MCF 10A (cell line): ENCODE results near the gene RAPGEF5. TPM values are rescaled to one million over a fixed set of nuclear protein-coding genes. Genes with fewer than 3 reads are reported as not detected.

Source experiments
- BruUV-seq: library from RNA; stranded (reverse); fragments of 400-500 nt; replicated peaks from 2 replicates; lab custom pipeline; 2021; lab: Mats Ljungman, UMichigan
- CTCF ChIA-PET: fragments of 300-600 bp; sonication (Branson Sonifier 250); formaldehyde crosslinking; extraction: SDS; loops from one replicate; lab custom pipeline; 2021; ENCODE audit warnings: antibody characterized with exemption, inconsistent platforms; lab: Yijun Ruan, JAX
- POLR2A ChIA-PET: fragments of 300-600, 350-650 bp; sonication (Branson Sonifier 250); formaldehyde crosslinking; extraction: SDS; loops from one replicate; lab custom pipeline; 2020; ENCODE audit warnings: antibody characterized with exemption, inconsistent platforms; lab: Yijun Ruan, JAX
- DNase-seq: peaks from one replicate; pipeline ENCODE4 v3.0.0-alpha.2; 2018; ENCODE audit not compliant: unreplicated experiment
- H3K27ac Mint-ChIP-seq: one replicate; pipeline ENCODE4 v1.8.0; 2022; ENCODE audit warnings: mild to moderate bottlenecking, low read depth, mixed read lengths; ENCODE audit not compliant: unreplicated experiment
- H3K27me3 Mint-ChIP-seq: one replicate; pipeline ENCODE4 v1.8.0; 2022; ENCODE audit warnings: mixed read lengths; ENCODE audit not compliant: insufficient read depth, unreplicated experiment
- H3K36me3 Mint-ChIP-seq: one replicate; pipeline ENCODE4 v1.8.0; 2022; ENCODE audit warnings: mild to moderate bottlenecking, moderate library complexity, mixed read lengths; ENCODE audit not compliant: insufficient read depth, unreplicated experiment
- H3K4me1 Mint-ChIP-seq: one replicate; pipeline ENCODE4 v1.8.0; 2022; ENCODE audit warnings: mixed read lengths; ENCODE audit not compliant: insufficient read depth, unreplicated experiment
- H3K4me3 Mint-ChIP-seq: one replicate; pipeline ENCODE4 v1.8.0; 2022; ENCODE audit warnings: mild to moderate bottlenecking, moderate library complexity, mixed read lengths; ENCODE audit not compliant: unreplicated experiment
- H3K9me3 Mint-ChIP-seq: one replicate; pipeline ENCODE4 v1.8.0; 2022; ENCODE audit warnings: mixed read lengths; ENCODE audit not compliant: unreplicated experiment
- intact Hi-C: fragments of 100-400 bp; cut with micrococcal nuclease; formaldehyde crosslinking; loops from 2 replicates; pipeline ENCODE4 v1.14.1; 2022
- total RNA-seq: library from RNA; stranded (reverse); gene quantifications from 2 replicates; pipeline ENCODE4 v1.2.3, GENCODE V29; 2022
- TF ChIP-seq, protein P1 (sequence below): fragments of 200-600 bp; IDR thresholded peaks from one replicate; pipeline ENCODE4 v1.8.0; 2022; ENCODE audit warnings: antibody characterized with exemption, mild to moderate bottlenecking; ENCODE audit not compliant: unreplicated experiment

The RAPGEF5 gene
- total RNA-seq, 1 experiment from 2014 or later, result 1.9 TPM

- intact Hi-C loops, result loop anchor here (10.0 kb wide), 1 partner anchor 104 kb away; no protein-coding TSS in a partner anchor
- POLR2A ChIA-PET, result interaction anchor here (0.6 to 0.9 kb wide), 2 partner anchors 11 to 82 kb away, joined by 3 read pairs; no protein-coding TSS in a partner anchor
Observed at GRCh38 chr7:22350466-22351328, 6.3 kb downstream of the RAPGEF5 start.

DNA sequence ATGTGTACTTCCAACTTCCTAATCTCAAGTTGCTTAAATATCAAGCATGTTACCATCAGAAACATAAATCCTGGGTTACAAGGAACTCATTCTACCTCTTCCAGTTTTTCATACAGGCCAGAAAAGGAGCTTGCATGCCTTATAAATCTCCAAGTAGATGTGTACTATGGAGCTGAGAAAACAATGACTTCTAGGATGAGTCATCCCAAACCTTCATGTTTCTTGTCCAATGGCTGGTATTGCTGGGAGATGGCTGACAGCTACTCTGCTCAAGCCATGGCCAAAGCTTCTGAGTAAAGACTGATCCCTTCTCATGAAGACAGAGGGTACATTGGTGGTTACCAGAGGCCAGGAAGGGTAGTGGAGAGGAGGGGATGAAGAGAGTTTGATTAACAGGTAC is 8.6 kb downstream of the RAPGEF5 start:
- no TSS peak for BruUV-seq

More at GRCh38 chr7:22350466-22351328, 6.3 kb downstream of the RAPGEF5 start:
- TF ChIP-seq, protein P1, sequence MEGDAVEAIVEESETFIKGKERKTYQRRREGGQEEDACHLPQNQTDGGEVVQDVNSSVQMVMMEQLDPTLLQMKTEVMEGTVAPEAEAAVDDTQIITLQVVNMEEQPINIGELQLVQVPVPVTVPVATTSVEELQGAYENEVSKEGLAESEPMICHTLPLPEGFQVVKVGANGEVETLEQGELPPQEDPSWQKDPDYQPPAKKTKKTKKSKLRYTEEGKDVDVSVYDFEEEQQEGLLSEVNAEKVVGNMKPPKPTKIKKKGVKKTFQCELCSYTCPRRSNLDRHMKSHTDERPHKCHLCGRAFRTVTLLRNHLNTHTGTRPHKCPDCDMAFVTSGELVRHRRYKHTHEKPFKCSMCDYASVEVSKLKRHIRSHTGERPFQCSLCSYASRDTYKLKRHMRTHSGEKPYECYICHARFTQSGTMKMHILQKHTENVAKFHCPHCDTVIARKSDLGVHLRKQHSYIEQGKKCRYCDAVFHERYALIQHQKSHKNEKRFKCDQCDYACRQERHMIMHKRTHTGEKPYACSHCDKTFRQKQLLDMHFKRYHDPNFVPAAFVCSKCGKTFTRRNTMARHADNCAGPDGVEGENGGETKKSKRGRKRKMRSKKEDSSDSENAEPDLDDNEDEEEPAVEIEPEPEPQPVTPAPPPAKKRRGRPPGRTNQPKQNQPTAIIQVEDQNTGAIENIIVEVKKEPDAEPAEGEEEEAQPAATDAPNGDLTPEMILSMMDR, result no peak
- Mint-ChIP-seq H3K27ac (peak overlapping the region; percentile 32), H3K36me3 (peaks cover 4% of the 10 kb centered on the region), H3K9me3 (no peaks in the 10 kb centered on the region), H3K4me1 (peaks cover 41% of the 10 kb centered on the region), H3K4me3 (no peak overlapping the region), H3K27me3 (no peaks in the 10 kb centered on the region)
- no peak for DNase-seq
- CTCF ChIA-PET, result interaction anchor here (0.6 to 0.8 kb wide), 3 partner anchors 29 to 1267 kb away, joined by 3 to 4 read pairs (median 3); no protein-coding TSS in a partner anchor
- BruUV-seq, result no TSS peak

GRCh38 chr7:22346383-22347107 is 10.4 kb downstream of the RAPGEF5 start:
- H3K27ac Mint-ChIP-seq, result no peak overlapping the region
- ChIA-PET POLR2A (interaction anchor here (1.3 to 2.1 kb wide), 4 partner anchors 10 to 106 kb away, joined by 3 to 33 read pairs (median 3); partner anchors contain the start of gene RAPGEF5), CTCF (interaction anchor here (1.2 kb wide), 2 partner anchors 233 to 237 kb away, joined by 4 to 7 read pairs; no protein-coding TSS in a partner anchor)
- peaks cover 31% of the 10 kb centered on the region for H3K4me1 Mint-ChIP-seq
- no peak for DNase-seq
- BruUV-seq, result no TSS peak
- H3K4me3 Mint-ChIP-seq, result no peak overlapping the region
- TF ChIP-seq, protein P1, result no peak
- H3K36me3 Mint-ChIP-seq, result peaks cover 4% of the 10 kb centered on the region
- H3K9me3 Mint-ChIP-seq, result no peaks in the 10 kb centered on the region
- intact Hi-C loops, result no loop called here
- H3K27me3 Mint-ChIP-seq, result no peaks in the 10 kb centered on the region

More for the DNA sequence above, 8.6 kb downstream of the RAPGEF5 start:
- Mint-ChIP-seq H3K4me3 (no peak overlapping the region), H3K27me3 (no peaks in the 10 kb centered on the region), H3K27ac (peak overlapping the region; percentile 52), H3K36me3 (peaks cover 4% of the 10 kb centered on the region), H3K9me3 (no peaks in the 10 kb centered on the region), H3K4me1 (peaks cover 37% of the 10 kb centered on the region)
- CTCF ChIA-PET, result interaction anchor here (0.7 kb wide), 1 partner anchor 9 kb away, joined by 3 read pairs; no protein-coding TSS in a partner anchor
- DNase-seq, result peak; percentile 40
- intact Hi-C loops, result no loop called here
- TF ChIP-seq, protein P1, result no peak
- POLR2A ChIA-PET, result interaction anchor here (1.0 to 1.6 kb wide), 2 partner anchors 9 to 11 kb away, joined by 3 to 9 read pairs; partner anchors contain the start of gene RAPGEF5
